Esophagus muscularis mucosa (tissue), 3 donors: ENCODE data around the gene FMN1.

Experiments used
- POLR2A ChIP-seq: fragments of 450-650 bp; IDR thresholded peaks from one replicate; pipeline ENCODE4 v1.6.1; 2017; ENCODE audit warnings: antibody characterized with exemption, moderate library complexity, mild to moderate bottlenecking, low read depth
- POLR2AphosphoS5 ChIP-seq, 2 donors: sonication (generic); formaldehyde crosslinking; IDR thresholded peaks; one replicate each; pipeline ENCODE4 v1.6.1; 2017; ENCODE audit warnings: antibody characterized with exemption in 2 of 2
- TF ChIP-seq, protein P1 (sequence below), 3 experiments: fragments of 200-600 bp in 2 of 3; fragments of 450-650 bp in 1 of 3; sonication (generic) in 2 of 3; IDR thresholded peaks; one replicate each; pipeline ENCODE4 v1.5.1; 2017 to 2019; ENCODE audit warnings: antibody characterized with exemption in 3 of 3, mild to moderate bottlenecking in 2 of 3, moderate library complexity in 1 of 3

DNA sequence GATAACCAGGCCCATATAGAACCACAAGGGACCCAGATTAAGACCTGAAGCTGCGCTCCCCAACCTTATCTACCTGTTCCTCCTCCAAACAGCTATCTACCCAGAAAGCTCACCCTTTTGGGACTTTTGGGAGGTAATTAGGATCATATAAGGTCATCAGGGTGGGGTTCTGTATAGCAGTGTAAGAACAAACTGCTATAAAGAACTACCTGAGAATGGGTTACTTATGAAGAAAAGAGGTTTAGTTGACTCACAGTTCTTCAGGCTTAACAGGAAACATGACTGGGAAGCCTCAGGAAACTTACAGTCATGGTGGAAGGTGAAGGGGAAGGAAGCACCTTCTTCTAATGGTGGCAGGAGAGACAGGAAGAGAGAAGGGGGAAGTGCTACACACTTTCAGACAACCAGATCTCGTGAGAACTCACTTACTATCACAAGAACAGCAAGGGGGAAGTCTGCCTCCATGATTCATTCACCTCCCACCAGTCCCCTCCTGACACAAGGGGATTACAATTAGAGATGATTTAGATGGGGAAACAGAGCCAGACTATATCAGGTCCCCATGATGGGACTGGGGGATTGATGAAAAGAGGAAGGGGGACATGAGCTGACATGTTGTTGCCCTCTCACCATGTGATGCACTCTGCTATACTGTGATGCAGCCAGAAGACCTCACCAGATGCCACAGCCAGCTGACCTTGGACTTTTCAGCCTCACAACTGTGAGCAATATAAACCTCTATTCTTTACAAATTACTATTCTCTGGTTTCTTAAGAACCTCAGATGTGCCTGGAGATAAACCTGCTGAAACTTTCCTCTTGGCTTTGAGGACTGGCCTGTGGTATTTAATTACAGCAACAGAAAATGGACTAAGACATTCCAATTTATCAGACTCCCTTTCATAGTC, 15.3 kb upstream of the FMN1 start:
- TF ChIP-seq, protein P1, sequence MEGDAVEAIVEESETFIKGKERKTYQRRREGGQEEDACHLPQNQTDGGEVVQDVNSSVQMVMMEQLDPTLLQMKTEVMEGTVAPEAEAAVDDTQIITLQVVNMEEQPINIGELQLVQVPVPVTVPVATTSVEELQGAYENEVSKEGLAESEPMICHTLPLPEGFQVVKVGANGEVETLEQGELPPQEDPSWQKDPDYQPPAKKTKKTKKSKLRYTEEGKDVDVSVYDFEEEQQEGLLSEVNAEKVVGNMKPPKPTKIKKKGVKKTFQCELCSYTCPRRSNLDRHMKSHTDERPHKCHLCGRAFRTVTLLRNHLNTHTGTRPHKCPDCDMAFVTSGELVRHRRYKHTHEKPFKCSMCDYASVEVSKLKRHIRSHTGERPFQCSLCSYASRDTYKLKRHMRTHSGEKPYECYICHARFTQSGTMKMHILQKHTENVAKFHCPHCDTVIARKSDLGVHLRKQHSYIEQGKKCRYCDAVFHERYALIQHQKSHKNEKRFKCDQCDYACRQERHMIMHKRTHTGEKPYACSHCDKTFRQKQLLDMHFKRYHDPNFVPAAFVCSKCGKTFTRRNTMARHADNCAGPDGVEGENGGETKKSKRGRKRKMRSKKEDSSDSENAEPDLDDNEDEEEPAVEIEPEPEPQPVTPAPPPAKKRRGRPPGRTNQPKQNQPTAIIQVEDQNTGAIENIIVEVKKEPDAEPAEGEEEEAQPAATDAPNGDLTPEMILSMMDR (IDR thresholded peaks at IDR 0.05): no peak
- TF ChIP-seq POLR2A (no peak), POLR2AphosphoS5 (IDR thresholded peaks at IDR 0.05) (no peak)
